ENCODE measurements around the gene PTEN. TPM values are rescaled to one million over a fixed set of nuclear protein-coding genes. Genes with fewer than 3 reads are reported as not detected.

PTEN gene
- total RNA-seq, 2 experiments from 2014 or later = 30.4 to 34.9 TPM

- no peaks in the 10 kb centered on the region for H3K36me3 Mint-ChIP-seq (ENCODE audit: low read depth)
- DNase-seq = no peak
- intact Hi-C loops (cut with micrococcal nuclease) = no loop called here
- H3K27me3 Mint-ChIP-seq (ENCODE audit: low read depth) = no peaks in the 10 kb centered on the region
- no peak overlapping the region for H3K4me3 Mint-ChIP-seq
- CTCF ChIA-PET = no interaction called here
- peaks cover under 1% of the 10 kb centered on the region for H3K4me1 Mint-ChIP-seq (ENCODE audit: low read depth)
- H3K9me3 Mint-ChIP-seq = no peaks in the 10 kb centered on the region
- no peak overlapping the region for H3K27ac Mint-ChIP-seq
These were observed 154.4 kb downstream of the PTEN start for GRCh38 chr10:88017781-88018180.

GRCh38 chr10:88019753-88020152 is 156.3 kb downstream of the PTEN start:
- H3K36me3 Mint-ChIP-seq (ENCODE audit: low read depth) = no peaks in the 10 kb centered on the region
- CTCF ChIA-PET = no interaction called here
- no peaks in the 10 kb centered on the region for H3K27me3 Mint-ChIP-seq (ENCODE audit: low read depth)
- DNase-seq = no peak
- intact Hi-C loops (cut with micrococcal nuclease) = no loop called here
- H3K9me3 Mint-ChIP-seq = no peaks in the 10 kb centered on the region
- H3K27ac Mint-ChIP-seq = no peak overlapping the region
- H3K4me1 Mint-ChIP-seq (ENCODE audit: low read depth) = peaks cover 6% of the 10 kb centered on the region
- no peak overlapping the region for H3K4me3 Mint-ChIP-seq

Other genes with a start within 250 kb of the PTEN start
- gene PAPSS2, start 203.7 kb upstream of the PTEN start, total RNA-seq = under 1 TPM in 1 of 2 experiments, not detected in 1; 0.38 TPM
- 10 to 100 TPM; 47.4 to 53.7 TPM for gene ATAD1, start 45.4 kb upstream of the PTEN start, total RNA-seq
- under 1 TPM; 0.17 to 0.21 TPM for gene KLLN, start 92 bp upstream of the PTEN start, total RNA-seq

Measured in activated naive CD4-positive, alpha-beta T cell treated with anti-CD3 and anti-CD28 coated beads for 36 hours (primary cell).